Measurements from ENCODE around the gene KRTAP10-5. TPM values are rescaled to one million over a fixed set of nuclear protein-coding genes. Genes with fewer than 3 reads are reported as not detected.

The KRTAP10-5 gene
- total RNA-seq, 1 experiment from 2014 or later, result not detected

- TF ChIP-seq AR (CRISPR knock-in tag; IDR thresholded peaks at IDR 0.05), result no peak
Measured at GRCh38 chr21:44590311-44590721, 9.9 kb upstream of the KRTAP10-5 start (continued).

GRCh38 chr21:44589586-44590305 lies 9.3 kb upstream of the KRTAP10-5 start:
- H3K27ac Mint-ChIP-seq, result no peak overlapping the region
- TF ChIP-seq CTCF (IDR thresholded peaks at IDR 0.05) (no peak), ZBTB43 (CRISPR knock-in tag; IDR thresholded peaks at IDR 0.05) (no peak), GRHL2 (CRISPR knock-in tag; IDR thresholded peaks at IDR 0.05; ENCODE audit: insufficient replicate concordance, severe bottlenecking) (no peak), ZNF671 (CRISPR knock-in tag; IDR thresholded peaks at IDR 0.05) (no peak), ARID4B (CRISPR knock-in tag; IDR thresholded peaks at IDR 0.05; ENCODE audit: borderline replicate concordance) (no peak), USF2 (CRISPR knock-in tag; IDR thresholded peaks at IDR 0.05) (no peak), MXD4 (CRISPR knock-in tag; IDR thresholded peaks at IDR 0.05; ENCODE audit: borderline replicate concordance) (no peak), ZNF317 (CRISPR knock-in tag; IDR thresholded peaks at IDR 0.05; ENCODE audit: borderline replicate concordance, low read depth) (no peak), MYBL2 (CRISPR knock-in tag; IDR thresholded peaks at IDR 0.05) (no peak), STAT6 (CRISPR knock-in tag; conservative IDR thresholded peaks at IDR 0.05; ENCODE audit: low read depth) (no peak), CREM (CRISPR knock-in tag; IDR thresholded peaks at IDR 0.05) (no peak), ESRRA (CRISPR knock-in tag; IDR thresholded peaks at IDR 0.05; ENCODE audit: borderline replicate concordance) (no peak)
- H3K9me3 Mint-ChIP-seq, result peaks cover 24% of the 10 kb centered on the region
- no peak overlapping the region for H3K4me3 Mint-ChIP-seq
- DNase-seq (ENCODE audit: low spot score) (no peak), ATAC-seq (no peak)
- peaks cover 19% of the 10 kb centered on the region for H3K4me1 Mint-ChIP-seq
- POLR2A ChIA-PET, result no interaction called here
- CTCF ChIA-PET, result no interaction called here
- H3K36me3 Mint-ChIP-seq, result no peaks in the 10 kb centered on the region
- peaks cover 3% of the 10 kb centered on the region; the same call in 1 of the 2 replicates for H3K27me3 Mint-ChIP-seq (ENCODE audit: low read depth)
